ENCODE data around the gene ACOT7. TPM values are rescaled to one million over a fixed set of nuclear protein-coding genes. Genes with fewer than 3 reads are reported as not detected.
A peak's percentile ranks its signal among the peaks of the same experiment; 100 is the strongest.

The ACOT7 gene
- total and polyA plus RNA-seq, 5 donors, result 5.9 to 9.5 (median 7.5) TPM

GRCh38 chr1:6262555-6263420 is 130.8 kb downstream of the ACOT7 start:
- Histone ChIP-seq H3K27ac (ENCODE audit: low read length) (no peak overlapping the region), H3K9me3 (ENCODE audit: control insufficient read depth, low read length) (no peaks in the 10 kb centered on the region), H3K4me1 (ENCODE audit: control insufficient read depth, insufficient read depth, low read length) (no peaks in the 10 kb centered on the region), H3K27me3 (ENCODE audit: control insufficient read depth, insufficient read depth) (no peaks in the 10 kb centered on the region), H3K4me3 (ENCODE audit: low read length) (no peak overlapping the region)
- DNase-seq (peak; percentile 75 to 90 (median 88)), ATAC-seq (peak; percentile 29 to 35)
- intact Hi-C loops (cut with DNase I), result no loop called here
- WGBS, result 59% methylated on average over 25 of the region's 25 CpGs

- no peak for ATAC-seq
- H3K27me3 ChIP-seq (ENCODE audit: control insufficient read depth, insufficient read depth), result no peaks in the 10 kb centered on the region
- DNase-seq, result peak in 1 of 3 donors; percentile 43
- peak overlapping the region; percentile 64 for H3K4me3 ChIP-seq (ENCODE audit: low read length)
- H3K27ac ChIP-seq (ENCODE audit: low read length), result no peak overlapping the region
- intact Hi-C loops (cut with DNase I), result no loop called here
- 11% methylated on average over 15 of the region's 15 CpGs for WGBS
- no peaks in the 10 kb centered on the region for H3K9me3 ChIP-seq (ENCODE audit: control insufficient read depth, low read length)
- H3K4me1 ChIP-seq (ENCODE audit: control insufficient read depth, insufficient read depth, low read length), result no peaks in the 10 kb centered on the region
These were observed 132.0 kb downstream of the ACOT7 start for GRCh38 chr1:6261615-6261995.

- Histone ChIP-seq H3K4me1 (ENCODE audit: control insufficient read depth, insufficient read depth, low read length) (no peaks in the 10 kb centered on the region), H3K27me3 (ENCODE audit: control insufficient read depth, insufficient read depth) (no peaks in the 10 kb centered on the region), H3K27ac (ENCODE audit: low read length) (no peak within 1 kb of the TSS), H3K9me3 (ENCODE audit: control insufficient read depth, low read length) (no peaks in the 10 kb centered on the region), H3K4me3 (ENCODE audit: low read length) (peak within 1 kb of the TSS; percentile 64)
- peak; percentile 57 to 59 for ATAC-seq
- 1% methylated on average over 78 of the region's 78 CpGs for WGBS
- DNase-seq, result peak; percentile 58 to 87 (median 79)
- intact Hi-C loops (cut with DNase I), result no loop called here
These were observed 132.5 kb downstream of the ACOT7 start, which contains the start of gene GPR153 for GRCh38 chr1:6260961-6261614. Gene GPR153 (minus strand): TSS chr1:6261098. CDS start chr1:6254905, 6,193 bp downstream.

GRCh38 chr1:6260433-6260934 is 133.1 kb downstream of the ACOT7 start:
- intact Hi-C loops (cut with DNase I), result no loop called here
- peak overlapping the region; percentile 64 for H3K4me3 ChIP-seq (ENCODE audit: low read length)
- no peak overlapping the region for H3K27ac ChIP-seq (ENCODE audit: low read length)
- ATAC-seq, result peak; percentile 19 to 29
- no peaks in the 10 kb centered on the region for H3K4me1 ChIP-seq (ENCODE audit: control insufficient read depth, insufficient read depth, low read length)
- peak; percentile 54 to 81 (median 81) for DNase-seq
- no peaks in the 10 kb centered on the region for H3K9me3 ChIP-seq (ENCODE audit: control insufficient read depth, low read length)
- H3K27me3 ChIP-seq (ENCODE audit: control insufficient read depth, insufficient read depth), result no peaks in the 10 kb centered on the region
- WGBS, result 2% methylated on average over 61 of the region's 61 CpGs

- WGBS, result 9% methylated on average over 45 of the region's 46 CpGs
- H3K9me3 ChIP-seq (ENCODE audit: control insufficient read depth, low read length), result no peaks in the 10 kb centered on the region
- intact Hi-C loops (cut with DNase I), result no loop called here
- peak; percentile 90 to 97 (median 94) for DNase-seq
- no peaks in the 10 kb centered on the region for H3K4me1 ChIP-seq (ENCODE audit: control insufficient read depth, insufficient read depth, low read length)
- H3K27ac ChIP-seq (ENCODE audit: low read length), result no peak overlapping the region
- no peaks in the 10 kb centered on the region for H3K27me3 ChIP-seq (ENCODE audit: control insufficient read depth, insufficient read depth)
- peak; percentile 81 to 83 for ATAC-seq
- H3K4me3 ChIP-seq (ENCODE audit: low read length), result peak overlapping the region; percentile 64
These were observed 133.8 kb downstream of the ACOT7 start for GRCh38 chr1:6259491-6260362.

GRCh38 chr1:6258675-6259074 is 134.9 kb downstream of the ACOT7 start:
- DNase-seq (peak in 1 of 3 donors; percentile 49), ATAC-seq (no peak)
- 80% methylated on average over 10 of the region's 10 CpGs for WGBS
- H3K9me3 ChIP-seq (ENCODE audit: control insufficient read depth, low read length), result no peaks in the 10 kb centered on the region
- no peak overlapping the region for H3K4me3 ChIP-seq (ENCODE audit: low read length)
- no peak overlapping the region for H3K27ac ChIP-seq (ENCODE audit: low read length)
- no peaks in the 10 kb centered on the region for H3K4me1 ChIP-seq (ENCODE audit: control insufficient read depth, insufficient read depth, low read length)
- no peaks in the 10 kb centered on the region for H3K27me3 ChIP-seq (ENCODE audit: control insufficient read depth, insufficient read depth)
- intact Hi-C loops (cut with DNase I), result no loop called here

GRCh38 chr1:6257541-6258069 is 136.0 kb downstream of the ACOT7 start:
- no peaks in the 10 kb centered on the region for H3K4me1 ChIP-seq (ENCODE audit: control insufficient read depth, insufficient read depth, low read length)
- no peaks in the 10 kb centered on the region for H3K9me3 ChIP-seq (ENCODE audit: control insufficient read depth, low read length)
- 92% methylated on average over 8 of the region's 8 CpGs for WGBS
- DNase-seq (no peak), ATAC-seq (no peak)
- no peaks in the 10 kb centered on the region for H3K27me3 ChIP-seq (ENCODE audit: control insufficient read depth, insufficient read depth)
- H3K4me3 ChIP-seq (ENCODE audit: low read length), result no peak overlapping the region
- intact Hi-C loops (cut with DNase I), result no loop called here
- no peak overlapping the region for H3K27ac ChIP-seq (ENCODE audit: low read length)

GRCh38 chr1:6256645-6257044 is 136.9 kb downstream of the ACOT7 start:
- intact Hi-C loops (cut with DNase I), result no loop called here
- WGBS, result 91% methylated on average over 13 of the region's 13 CpGs
- Histone ChIP-seq H3K4me1 (ENCODE audit: control insufficient read depth, insufficient read depth, low read length) (no peaks in the 10 kb centered on the region), H3K27me3 (ENCODE audit: control insufficient read depth, insufficient read depth) (no peaks in the 10 kb centered on the region), H3K27ac (ENCODE audit: low read length) (no peak overlapping the region), H3K9me3 (ENCODE audit: control insufficient read depth, low read length) (no peaks in the 10 kb centered on the region), H3K4me3 (ENCODE audit: low read length) (no peak overlapping the region)
- DNase-seq, result peak in 1 of 3 donors; percentile 48
- no peak for ATAC-seq

- Histone ChIP-seq H3K4me3 (ENCODE audit: low read length) (no peak overlapping the region), H3K27ac (ENCODE audit: low read length) (no peak overlapping the region), H3K9me3 (ENCODE audit: control insufficient read depth, low read length) (no peaks in the 10 kb centered on the region), H3K27me3 (ENCODE audit: control insufficient read depth, insufficient read depth) (no peaks in the 10 kb centered on the region), H3K4me1 (ENCODE audit: control insufficient read depth, insufficient read depth, low read length) (no peaks in the 10 kb centered on the region)
- ATAC-seq (no peak), DNase-seq (peak in 1 of 3 donors; percentile 47)
- WGBS, result 89% methylated on average over 16 of the region's 16 CpGs
- intact Hi-C loops (cut with DNase I), result no loop called here
These were observed 138.9 kb downstream of the ACOT7 start for GRCh38 chr1:6254691-6255090.

GRCh38 chr1:6253380-6253779 is 140.2 kb downstream of the ACOT7 start:
- 93% methylated on average over 9 of the region's 9 CpGs for WGBS

More at GRCh38 chr1:6253380-6253779, 140.2 kb downstream of the ACOT7 start:
- ATAC-seq (no peak), DNase-seq (peak in 1 of 3 donors; percentile 19)
- intact Hi-C loops (cut with DNase I), result no loop called here
- Histone ChIP-seq H3K4me3 (ENCODE audit: low read length) (no peak overlapping the region), H3K4me1 (ENCODE audit: control insufficient read depth, insufficient read depth, low read length) (no peaks in the 10 kb centered on the region), H3K9me3 (ENCODE audit: control insufficient read depth, low read length) (no peaks in the 10 kb centered on the region), H3K27me3 (ENCODE audit: control insufficient read depth, insufficient read depth) (no peaks in the 10 kb centered on the region), H3K27ac (ENCODE audit: low read length) (no peak overlapping the region)

Data from right cardiac atrium (tissue), 5 donors.